HepG2 (cell line): Measurements from ENCODE around the gene LSM12. TPM values are rescaled to one million over a fixed set of nuclear protein-coding genes. Genes with fewer than 3 reads are reported as not detected.

ENCODE experiments used
- ATAC-seq: fragments of 200-7000 bp; cut with Tn5 transposase; 3 replicates; pipeline ENCODE4 v1.9.1; 2020; ENCODE audit warnings: mild to moderate bottlenecking, moderate library complexity
- BruUV-seq: library from RNA; stranded (reverse); fragments of 400-500 nt; replicated peaks from 2 replicates; lab custom pipeline; 2021; lab: Mats Ljungman, UMichigan
- CTCF ChIA-PET: fragments of 300-600 bp; formaldehyde crosslinking; extraction: SDS; loops from one replicate; lab custom pipeline; 2021; ENCODE audit warnings: low total read pairs, inconsistent platforms, low intra/inter-chr PET ratio; lab: Yijun Ruan, JAX
- POLR2A ChIA-PET: fragments of 350-600 bp; sonication (Branson Sonifier 250); formaldehyde crosslinking; loops from one replicate; lab custom pipeline; 2020; ENCODE audit warnings: antibody characterized with exemption, inconsistent platforms; lab: Yijun Ruan, JAX
- DNase-seq: peaks from one replicate; pipeline ENCODE4 v3.0.0-alpha.2; 2015; ENCODE audit warnings: low spot score
- FAIRE-seq: peaks from 3 replicates; lab custom pipeline; 2011; peaks lifted over from hg19 to GRCh38; lab: Jason Lieb, UNC
- H2AFZ ChIP-seq: one replicate; pipeline ENCODE4 v1.6.1; 2011; ENCODE audit warnings: low read length, inconsistent platforms
- H3K27ac ChIP-seq: fragments of 300-600 bp; 3 replicates; pipeline ENCODE4 v1.8.0; 2011; ENCODE audit warnings: mixed run types, mild to moderate bottlenecking, mixed read lengths, low read length, inconsistent platforms; ENCODE audit not compliant: insufficient read depth; ENCODE audit errors: extremely low read length
- H3K27me3 ChIP-seq, 2 experiments: fragments of 200-600 bp in 1 of 2; 2 replicates in 1 of 2; 3 replicates in 1 of 2; pipeline versions ENCODE4 v1.6.0 to v1.8.0; 2011; ENCODE audit warnings: low read length in 2 of 2, mild to moderate bottlenecking in 2 of 2, moderate library complexity in 2 of 2, inconsistent platforms in 1 of 2; ENCODE audit not compliant: insufficient read depth in 2 of 2, control insufficient read depth in 1 of 2
- H3K36me3 ChIP-seq, 2 experiments: fragments of 200-600 bp in 1 of 2; replicated peaks in 1 of 2; 2 replicates in 1 of 2; 3 replicates in 1 of 2; pipeline versions ENCODE4 v1.5.1 to v1.8.0; 2011; ENCODE audit warnings: low read length in 2 of 2, inconsistent platforms in 1 of 2; ENCODE audit not compliant: insufficient read depth in 2 of 2, control insufficient read depth in 1 of 2
- H3K4me1 ChIP-seq: 2 replicates; pipeline ENCODE4 v1.5.1; 2012; ENCODE audit warnings: low read length, inconsistent platforms; ENCODE audit not compliant: insufficient read depth
- H3K4me2 ChIP-seq: 2 replicates; pipeline ENCODE4 v1.6.0; 2011; ENCODE audit warnings: low read depth, low read length, inconsistent platforms
- H3K4me3 ChIP-seq, 3 experiments: fragments of 200-600 bp in 1 of 3; sonication (generic), shearing (Covaris generic) in 1 of 3; replicated peaks in 1 of 3; 2 replicates each; pipeline ENCODE4 v1.5.1; 2011 to 2016; ENCODE audit warnings: low read length in 3 of 3, inconsistent platforms in 2 of 3, low read depth in 2 of 3, mild to moderate bottlenecking in 2 of 3, control low read depth in 1 of 3, mixed read lengths in 1 of 3; ENCODE audit not compliant: insufficient read depth in 1 of 3
- H3K79me2 ChIP-seq: one replicate; pipeline ENCODE4 v1.6.1; 2011; ENCODE audit warnings: low read length, inconsistent platforms; ENCODE audit not compliant: insufficient read depth
- H3K9ac ChIP-seq: 2 replicates; pipeline ENCODE4 v1.6.0; 2011; ENCODE audit warnings: mild to moderate bottlenecking, low read depth, low read length, inconsistent platforms; ENCODE audit not compliant: insufficient read depth
- H3K9me3 ChIP-seq: 2 replicates; pipeline ENCODE4 v1.5.1; 2012; ENCODE audit warnings: mild to moderate bottlenecking, low read length
- H4K20me1 ChIP-seq: 2 replicates; pipeline ENCODE4 v1.6.0; 2011; ENCODE audit warnings: inconsistent platforms, mild to moderate bottlenecking, low read length, moderate library complexity; ENCODE audit not compliant: insufficient read depth
- AGO2 ChIP-seq: fragments of 200-400 bp; formaldehyde crosslinking; optimal IDR thresholded peaks from 2 replicates; pipeline ENCODE3; 2017; ENCODE audit warnings: mild to moderate bottlenecking, low read depth, low read length, moderate library complexity
- ASH2L ChIP-seq: fragments of 300-600, 200-600 bp; sonication (generic); IDR thresholded peaks from 2 replicates; pipeline ENCODE4 v1.7.0; 2017; ENCODE audit warnings: low read depth, mild to moderate bottlenecking, moderate library complexity, mixed read lengths, low read length; ENCODE audit not compliant: insufficient read length
- FOSL1 ChIP-seq: sonication (generic); formaldehyde crosslinking; IDR thresholded peaks from 2 replicates; pipeline ENCODE4 v1.9.0; 2021; ENCODE audit warnings: missing genetic modification reagents, borderline replicate concordance
- HOXA9 ChIP-seq: sonication (generic); formaldehyde crosslinking; IDR thresholded peaks from 2 replicates; pipeline ENCODE4 v1.8.1; 2022; ENCODE audit warnings: missing genetic modification reagents, mild to moderate bottlenecking, moderate library complexity, borderline replicate concordance
- MEIS2 ChIP-seq: sonication (generic); formaldehyde crosslinking; IDR thresholded peaks from 2 replicates; pipeline ENCODE4 v1.9.0; 2021; ENCODE audit warnings: mild to moderate bottlenecking, missing genetic modification reagents
- RBFOX2 ChIP-seq: fragments of 200-400 bp; formaldehyde crosslinking; IDR thresholded peaks from 2 replicates; pipeline ENCODE4 v1.6.1; 2017; ENCODE audit warnings: low read depth, mild to moderate bottlenecking, low read length
- ZFYVE20 ChIP-seq: sonication (generic); formaldehyde crosslinking; IDR thresholded peaks from 2 replicates; pipeline ENCODE4 v1.8.0; 2023; ENCODE audit warnings: low read depth, mild to moderate bottlenecking, moderate library complexity, missing genetic modification reagents, borderline replicate concordance
- ZSCAN25 ChIP-seq: sonication (generic); formaldehyde crosslinking; IDR thresholded peaks from 2 replicates; pipeline ENCODE4 v1.8.0; 2022; ENCODE audit warnings: mild to moderate bottlenecking, missing genetic modification reagents
- WGBS: methylation state at CpG from one replicate; pipeline ENCODE4 v1.1.6; 2017; ENCODE audit warnings: low lambda C conversion rate; 5-methylcytosine and 5-hydroxymethylcytosine counted together
- in situ Hi-C: cut with HindIII; loops from 2 replicates; pipeline ENCODE4 v1.10.0; 2017; ENCODE audit warnings: low pct_unique_long_range_greater_than_20kb; ENCODE audit not compliant: extremely low pct_ligation_motif_present
- intact Hi-C: fragments of 100-400 bp; cut with micrococcal nuclease; formaldehyde crosslinking; loops from one replicate; pipeline ENCODE4 v1.10.0; 2022; ENCODE audit not compliant: unreplicated experiment
- polyA plus RNA-seq, 8 experiments: library from polyadenylated mRNA; depleted of rRNA in 3 of 8; stranded (reverse) in 7 of 8; unstranded in 1 of 8; fragments of >200 nt; fragmentation: Illumina TruSeq in 4 of 8; extraction: Trizol in 4 of 8; gene quantifications; 2 replicates each; pipeline versions ENCODE4 v1.2.1 to v1.2.3, GENCODE V29; 2011 to 2016; ENCODE audit warnings: low read depth in 4 of 8, missing spikeins in 1 of 8, mixed read lengths in 1 of 8; ENCODE audit not compliant: insufficient read depth in 1 of 8
- total RNA-seq, 5 experiments: library from RNA; depleted of rRNA; stranded (reverse); fragments of >200 nt; fragmentation: Illumina TruSeq; extraction: Trizol; gene quantifications; 2 replicates each; pipeline ENCODE4 v1.2.3, GENCODE V29; 2016; ENCODE audit warnings: low read depth in 1 of 5
- TF ChIP-seq, protein P1 (sequence below): sonication (generic); formaldehyde crosslinking; IDR thresholded peaks from 2 replicates; pipeline ENCODE4 v1.8.1; 2023; ENCODE audit warnings: mild to moderate bottlenecking, missing genetic modification reagents

LSM12 gene
- total and polyA plus RNA-seq, 2 of the 13 experiments (the other 11 are each of a cell fraction or from before 2014, with no cell fraction given), result 52.8 to 55.7 TPM

DNA sequence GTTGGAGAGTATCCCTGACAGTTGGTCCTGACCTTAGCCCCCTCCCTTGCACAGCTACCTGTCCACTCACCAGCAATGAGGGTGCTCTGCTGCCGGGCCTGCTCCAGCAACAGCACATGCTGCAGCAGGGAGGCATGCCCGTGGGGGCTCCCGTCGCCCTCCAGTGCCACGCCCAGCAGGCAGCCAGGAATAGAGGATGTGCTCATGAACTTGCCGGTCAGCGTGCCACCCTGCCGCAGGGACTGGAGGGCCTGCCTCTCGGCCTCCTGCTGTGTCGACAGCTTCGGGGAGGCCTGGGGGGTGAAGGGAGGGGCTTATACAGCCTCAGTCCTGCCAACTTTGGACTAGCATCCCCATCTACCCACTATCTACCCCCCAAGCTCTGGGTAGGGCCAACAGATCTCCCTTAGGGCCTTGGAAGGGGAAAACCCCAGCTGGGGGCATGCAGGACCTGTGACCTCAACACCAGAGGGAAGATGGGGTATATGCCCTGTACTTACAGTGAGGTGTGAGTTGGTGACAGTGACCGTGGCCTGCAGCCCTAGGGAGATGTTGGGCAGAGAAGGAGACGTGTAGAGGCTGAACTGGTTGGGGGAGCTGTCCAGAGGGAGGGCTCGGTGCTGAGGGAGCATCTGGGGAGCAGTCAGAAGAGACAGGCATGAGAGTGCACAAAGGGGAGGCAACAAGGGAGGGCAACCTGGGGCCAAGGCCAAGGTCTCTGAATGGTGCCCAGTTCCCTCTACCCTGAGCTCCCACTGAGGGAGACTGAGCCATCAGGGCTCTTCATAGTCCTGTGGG lies 24.9 kb upstream of the LSM12 start:
- no peak overlapping the region for H3K4me2 ChIP-seq
- no peaks in the 10 kb centered on the region for H3K9me3 ChIP-seq
- no peak overlapping the region for H3K27ac ChIP-seq
- FAIRE-seq, result no peak
- H3K27me3 ChIP-seq, result no peaks in the 10 kb centered on the region
- in situ Hi-C loops (no loop called here), intact Hi-C loops (no loop called here)
- H2AFZ ChIP-seq, result no peak overlapping the region
- ChIA-PET POLR2A (interaction anchor here (1.2 kb wide), 1 partner anchor 32 kb away, joined by 3 read pairs; the partner anchor contains the start of gene HDAC5), CTCF (no interaction called here)
- 0 out of 2 replicates have a peak, but pooled peaks have one; percentile 26 for TF ChIP-seq RBFOX2
- no peak for TF ChIP-seq ASH2L
- TF ChIP-seq MEIS2 (CRISPR knock-in tag), result no peak
- no peak for TF ChIP-seq HOXA9 (CRISPR knock-in tag)
- TF ChIP-seq, protein P1, sequence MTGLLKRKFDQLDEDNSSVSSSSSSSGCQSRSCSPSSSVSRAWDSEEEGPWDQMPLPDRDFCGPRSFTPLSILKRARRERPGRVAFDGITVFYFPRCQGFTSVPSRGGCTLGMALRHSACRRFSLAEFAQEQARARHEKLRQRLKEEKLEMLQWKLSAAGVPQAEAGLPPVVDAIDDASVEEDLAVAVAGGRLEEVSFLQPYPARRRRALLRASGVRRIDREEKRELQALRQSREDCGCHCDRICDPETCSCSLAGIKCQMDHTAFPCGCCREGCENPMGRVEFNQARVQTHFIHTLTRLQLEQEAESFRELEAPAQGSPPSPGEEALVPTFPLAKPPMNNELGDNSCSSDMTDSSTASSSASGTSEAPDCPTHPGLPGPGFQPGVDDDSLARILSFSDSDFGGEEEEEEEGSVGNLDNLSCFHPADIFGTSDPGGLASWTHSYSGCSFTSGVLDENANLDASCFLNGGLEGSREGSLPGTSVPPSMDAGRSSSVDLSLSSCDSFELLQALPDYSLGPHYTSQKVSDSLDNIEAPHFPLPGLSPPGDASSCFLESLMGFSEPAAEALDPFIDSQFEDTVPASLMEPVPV (CRISPR knock-in tag), result no peak
- no peak for TF ChIP-seq FOSL1 (CRISPR knock-in tag)
- no peak for TF ChIP-seq ZFYVE20 (CRISPR knock-in tag)
- TF ChIP-seq AGO2, result peak; percentile 58
- TF ChIP-seq ZSCAN25 (CRISPR knock-in tag), result no peak
- no peak for DNase-seq
- 0 out of 2 replicates have a peak, but pooled peaks cover 3% of the 10 kb centered on the region for H4K20me1 ChIP-seq
- no peaks in the 10 kb centered on the region for H3K79me2 ChIP-seq
- H3K36me3 ChIP-seq, result peaks cover 15 to 37% of the 10 kb centered on the region in 2 experiments
- peaks cover 37% of the 10 kb centered on the region for H3K4me1 ChIP-seq
- H3K9ac ChIP-seq, result no peak overlapping the region
- WGBS, result 98% methylated on average over 13 of the region's 14 CpGs
- BruUV-seq, result no TSS peak
- no peak for ATAC-seq
- H3K4me3 ChIP-seq, result no peak overlapping the region
